BLaER1 (cell line): ENCODE data around the gene HSD17B12.
A peak's percentile ranks its signal among the peaks of the same experiment; 100 is the strongest.
"Not testable (repeated sequence)": the region's sequence is repeated elsewhere in the genome, so short reads cannot be mapped to it uniquely, and the experiment has no call there.

Experiments used
- H3K27ac ChIP-seq: shearing (Covaris generic); formaldehyde crosslinking; 2 replicates; pipeline ENCODE4 v1.8.1; 2022
- H3K27me3 ChIP-seq: shearing (Covaris generic); formaldehyde crosslinking; 2 replicates; pipeline ENCODE4 v1.8.1; 2022
- H3K36me3 ChIP-seq: shearing (Covaris generic); formaldehyde crosslinking; 2 replicates; pipeline ENCODE4 v1.8.1; 2022
- H3K4me1 ChIP-seq: shearing (Covaris generic); formaldehyde crosslinking; 2 replicates; pipeline ENCODE4 v1.8.1; 2022
- H3K4me2 ChIP-seq: shearing (Covaris generic); formaldehyde crosslinking; 2 replicates; pipeline ENCODE4 v1.8.1; 2022
- H3K4me3 ChIP-seq: shearing (Covaris generic); formaldehyde crosslinking; 2 replicates; pipeline ENCODE4 v1.8.1; 2022
- H3K9ac ChIP-seq: shearing (Covaris generic); formaldehyde crosslinking; 2 replicates; pipeline ENCODE4 v1.8.1; 2022
- H3K9me3 ChIP-seq: shearing (Covaris generic); formaldehyde crosslinking; 2 replicates; pipeline ENCODE4 v1.8.1; 2022
- H4K20me1 ChIP-seq: shearing (Covaris generic); formaldehyde crosslinking; 2 replicates; pipeline ENCODE4 v1.8.1; 2022
- Cebpa-rat ChIP-seq: shearing (Covaris generic); IDR thresholded peaks from 2 replicates; pipeline ENCODE4 v1.8.1; 2022

Gene HSD17B12

DNA sequence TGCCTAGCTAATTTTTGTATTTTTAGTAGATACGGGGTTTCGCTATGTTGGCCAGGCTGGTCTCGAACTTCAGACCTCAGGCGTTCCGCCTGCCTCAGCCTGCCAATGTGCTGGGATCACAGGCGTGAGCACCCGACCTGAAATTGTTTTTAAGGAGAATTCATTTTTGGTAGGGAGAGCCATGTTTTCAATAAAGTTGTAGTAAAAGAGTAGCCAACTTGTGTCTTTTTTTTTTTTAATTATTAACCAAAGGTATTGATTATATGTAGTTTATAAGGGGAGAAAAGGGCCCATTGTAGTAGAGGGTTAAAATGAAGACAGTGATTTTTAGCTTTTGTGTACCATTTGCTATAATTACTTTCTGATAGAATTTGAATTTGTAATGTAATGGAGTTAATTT is 31.6 kb upstream of the HSD17B12 start:
- Histone ChIP-seq H3K4me2 (no peak overlapping the region), H3K27me3 (no peaks in the 10 kb centered on the region), H3K36me3 (peaks cover 5% of the 10 kb centered on the region; the same call in 1 of the 2 replicates), H4K20me1 (no peaks in the 10 kb centered on the region), H3K9ac (no peak overlapping the region), H3K9me3 (no peaks in the 10 kb centered on the region), H3K4me1 (peaks cover 15% of the 10 kb centered on the region), H3K27ac (no peak overlapping the region), H3K4me3 (no peak overlapping the region)
- no peak for TF ChIP-seq Cebpa-rat

DNA sequence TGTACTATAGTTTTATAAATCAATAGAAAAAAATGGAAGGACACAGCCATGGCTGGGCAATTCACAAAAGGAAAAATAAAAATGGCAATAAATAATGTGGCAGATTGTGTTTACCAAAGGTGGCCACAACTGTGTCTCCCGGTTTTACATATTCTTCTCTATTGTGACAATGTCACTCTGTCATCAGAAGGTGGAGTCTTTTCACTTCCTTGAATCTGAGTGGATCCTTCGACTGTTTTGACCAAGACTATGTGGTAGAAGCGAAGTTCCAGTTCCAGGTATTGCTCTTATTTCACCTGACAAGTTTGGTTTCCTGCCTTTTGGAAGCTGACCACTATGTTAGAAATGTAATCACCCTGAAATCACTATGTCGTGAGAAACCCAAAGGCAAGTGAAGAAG is 31.0 kb upstream of the HSD17B12 start:
- Histone ChIP-seq H3K9ac (no peak overlapping the region), H3K27ac (no peak overlapping the region), H3K4me1 (peaks cover 15% of the 10 kb centered on the region), H3K4me3 (no peak overlapping the region), H3K4me2 (no peak overlapping the region), H3K36me3 (peaks cover 5% of the 10 kb centered on the region; the same call in 1 of the 2 replicates), H3K27me3 (no peaks in the 10 kb centered on the region), H4K20me1 (no peaks in the 10 kb centered on the region), H3K9me3 (no peaks in the 10 kb centered on the region)
- TF ChIP-seq Cebpa-rat, result no peak

DNA sequence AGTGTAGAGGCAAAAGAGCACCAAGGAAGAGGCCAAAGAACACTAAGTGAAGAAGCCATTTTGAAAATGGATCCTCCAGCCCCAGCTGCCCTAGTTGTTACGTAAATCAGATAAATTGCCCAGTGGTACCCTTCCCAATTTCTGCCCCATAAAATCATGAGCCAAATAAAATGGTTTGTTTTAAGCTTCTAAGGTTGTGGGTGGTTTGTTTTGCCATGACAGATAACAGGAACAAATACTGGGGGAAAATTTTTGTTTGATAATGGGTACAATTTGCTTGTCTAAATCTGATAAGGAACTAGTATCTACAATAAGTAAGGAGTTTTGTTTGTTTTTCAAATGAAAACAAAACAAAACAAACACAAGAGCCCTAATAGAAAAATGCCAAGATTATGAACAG is 30.6 kb upstream of the HSD17B12 start:
- Histone ChIP-seq H3K4me2 (no peak overlapping the region), H3K27me3 (no peaks in the 10 kb centered on the region), H3K27ac (no peak overlapping the region), H3K4me3 (no peak overlapping the region), H3K4me1 (peaks cover 11% of the 10 kb centered on the region), H3K9me3 (no peaks in the 10 kb centered on the region), H3K36me3 (peaks cover 5% of the 10 kb centered on the region; the same call in 1 of the 2 replicates), H3K9ac (no peak overlapping the region), H4K20me1 (no peaks in the 10 kb centered on the region)
- no peak for TF ChIP-seq Cebpa-rat

DNA sequence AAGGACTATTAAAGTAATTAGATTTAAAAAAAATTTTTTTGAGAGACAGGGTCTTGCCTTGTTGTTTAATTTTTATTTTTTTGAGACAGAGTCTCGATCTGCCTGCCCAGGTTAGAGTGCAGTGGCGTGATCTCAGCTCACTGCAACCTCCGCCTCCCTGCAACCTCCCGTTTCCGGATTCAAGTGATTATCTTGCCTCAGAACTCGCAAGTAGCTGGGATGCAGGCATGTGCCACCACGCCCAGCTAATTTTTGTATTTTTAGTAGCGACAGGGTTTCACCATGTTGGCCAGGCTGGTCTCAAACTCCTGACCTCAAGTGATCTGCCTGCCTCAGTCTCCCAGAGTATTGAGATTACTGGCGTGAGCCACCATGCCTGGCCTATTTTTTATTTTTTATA is 17.5 kb upstream of the HSD17B12 start:
- H3K27ac ChIP-seq, H3K36me3 ChIP-seq, H3K4me3 ChIP-seq, H3K27me3 ChIP-seq, H3K9me3 ChIP-seq, H3K4me2 ChIP-seq, H3K4me1 ChIP-seq, H3K9ac ChIP-seq, H4K20me1 ChIP-seq: not testable (repeated sequence)

DNA sequence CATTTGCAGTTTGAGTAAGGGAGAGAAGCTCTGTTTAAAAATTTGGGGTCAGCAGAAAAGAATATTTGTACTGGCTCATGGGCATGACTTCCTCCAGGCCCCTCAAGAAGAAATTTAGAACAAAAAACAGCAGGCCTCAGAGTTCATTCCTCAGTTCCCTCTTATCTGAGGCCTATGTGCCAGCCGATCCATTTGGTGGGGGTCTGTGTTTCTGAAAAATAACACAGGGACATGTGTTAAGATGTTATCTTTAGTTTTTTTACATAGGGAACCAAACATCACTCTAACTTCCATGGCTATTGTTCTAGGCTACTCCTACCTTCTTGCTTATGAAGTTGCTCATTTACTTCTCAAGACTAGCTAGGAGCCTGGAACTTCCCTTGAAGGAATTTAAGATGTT is 16.2 kb upstream of the HSD17B12 start:
- no peak overlapping the region for H3K4me2 ChIP-seq
- no peaks in the 10 kb centered on the region for H3K36me3 ChIP-seq
- no peak overlapping the region for H3K4me3 ChIP-seq
- no peak overlapping the region for H3K9ac ChIP-seq
- H3K4me1 ChIP-seq, result no peaks in the 10 kb centered on the region
- H3K9me3 ChIP-seq, result no peaks in the 10 kb centered on the region
- H4K20me1 ChIP-seq, result no peaks in the 10 kb centered on the region
- H3K27me3 ChIP-seq, result no peaks in the 10 kb centered on the region
- TF ChIP-seq Cebpa-rat, result no peak
- H3K27ac ChIP-seq, result no peak overlapping the region

DNA sequence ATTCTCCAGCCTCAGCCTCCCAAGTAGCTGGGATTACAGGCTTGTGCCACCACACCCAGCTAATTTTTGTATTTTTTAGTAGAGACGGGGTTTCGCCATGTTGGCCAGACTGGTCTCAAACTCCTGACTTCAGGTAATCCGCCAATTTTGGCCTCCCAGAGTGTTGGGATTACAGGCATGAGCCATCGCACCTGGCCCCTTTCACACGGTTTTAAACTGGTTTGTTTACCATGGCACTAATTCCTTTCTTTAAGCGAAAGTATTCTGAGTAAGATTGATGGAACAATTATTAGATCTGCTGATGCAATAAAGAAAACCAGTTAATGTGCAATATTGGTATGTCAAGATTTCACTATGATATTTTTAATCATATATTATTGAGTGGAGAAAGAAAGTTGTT is 9.3 kb upstream of the HSD17B12 start:
- not testable (repeated sequence) for H3K36me3 ChIP-seq, H3K9ac ChIP-seq, H3K4me3 ChIP-seq, H3K4me2 ChIP-seq, H4K20me1 ChIP-seq, H3K27me3 ChIP-seq, H3K4me1 ChIP-seq, H3K9me3 ChIP-seq, H3K27ac ChIP-seq

DNA sequence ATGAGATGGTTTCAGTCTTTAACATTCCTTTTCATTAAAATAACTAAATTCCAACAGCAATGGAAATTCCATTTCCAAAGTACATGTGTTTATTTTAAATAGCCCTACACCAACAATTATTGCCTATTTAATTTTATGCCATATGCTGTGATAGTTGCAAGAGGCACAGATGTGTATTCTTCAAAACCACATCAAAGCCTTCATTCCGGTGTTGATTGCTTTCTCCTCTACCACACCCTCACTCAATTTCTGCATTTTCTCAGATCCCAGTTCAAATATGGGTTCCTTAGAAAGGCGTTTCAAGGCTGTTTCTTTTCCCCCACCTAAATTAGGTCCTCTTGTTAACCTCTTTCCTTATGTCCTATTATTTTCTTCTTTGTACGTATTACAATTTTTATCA is 6.0 kb upstream of the HSD17B12 start:
- Histone ChIP-seq H3K9ac (no peak overlapping the region), H3K9me3 (no peaks in the 10 kb centered on the region), H3K4me2 (no peak overlapping the region), H3K4me3 (no peak overlapping the region), H3K27me3 (no peaks in the 10 kb centered on the region), H4K20me1 (no peaks in the 10 kb centered on the region), H3K36me3 (no peaks in the 10 kb centered on the region), H3K4me1 (peaks cover 6% of the 10 kb centered on the region), H3K27ac (no peak overlapping the region)
- no peak for TF ChIP-seq Cebpa-rat

DNA sequence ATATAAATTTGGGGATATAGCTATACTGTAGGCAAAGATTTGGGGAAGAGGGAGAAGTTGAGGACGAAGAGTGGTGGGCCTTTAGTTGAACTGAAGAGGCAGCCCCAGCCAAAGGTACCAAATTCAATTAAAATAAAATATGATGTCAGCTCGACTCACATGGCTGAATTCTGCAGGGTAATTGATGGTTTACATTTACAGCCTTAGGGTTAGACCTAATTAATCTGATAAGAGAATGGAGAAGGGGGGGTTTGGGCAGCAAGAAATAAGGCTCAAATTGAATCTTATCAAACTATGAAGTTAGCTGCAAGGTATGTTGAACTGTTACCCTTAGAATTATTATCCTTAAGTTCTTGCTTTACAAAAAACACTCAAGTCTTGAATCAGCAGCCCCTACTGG is 3.6 kb upstream of the HSD17B12 start:
- no peak overlapping the region for H3K4me3 ChIP-seq
- H3K9me3 ChIP-seq, result no peaks in the 10 kb centered on the region
- no peaks in the 10 kb centered on the region for H3K36me3 ChIP-seq

DNA sequence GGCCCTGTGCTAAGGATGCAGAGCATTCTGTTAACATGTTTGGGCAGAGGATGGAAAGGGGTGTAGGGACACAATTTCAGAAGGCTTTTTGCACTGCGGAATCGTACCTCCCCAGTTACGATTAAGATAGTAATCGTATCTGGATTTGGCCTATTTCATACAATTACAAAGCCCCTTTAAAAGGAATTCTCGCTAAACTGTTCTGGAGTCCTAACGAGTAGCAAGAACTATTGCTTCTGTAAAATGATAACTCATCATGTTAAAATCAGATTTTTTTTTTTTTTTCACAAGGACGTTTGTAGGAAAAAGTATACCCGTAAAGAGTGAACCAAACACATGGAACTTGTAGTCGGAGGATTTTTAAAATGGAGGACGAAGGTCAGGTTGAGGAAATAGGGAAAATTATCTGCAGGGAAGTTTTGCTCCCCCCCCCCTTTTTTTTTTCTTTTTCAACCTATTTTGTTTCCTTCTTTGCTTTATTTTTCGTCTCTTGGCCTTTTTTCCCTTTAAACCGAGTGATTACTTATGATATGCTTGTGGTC is 934 bp downstream of the HSD17B12 start:
- Histone ChIP-seq H3K9me3 (0 out of 2 replicates have a peak, but pooled peaks cover 7% of the 10 kb centered on the region), H3K27ac (peak overlapping the region; percentile 92)
- TF ChIP-seq Cebpa-rat, result no peak

More for the DNA sequence above, 3.6 kb upstream of the HSD17B12 start:
- no peak for TF ChIP-seq Cebpa-rat
- H3K27me3 ChIP-seq, result no peaks in the 10 kb centered on the region
- H3K4me2 ChIP-seq, result no peak overlapping the region
- H4K20me1 ChIP-seq, result no peaks in the 10 kb centered on the region
- H3K9ac ChIP-seq, result no peak overlapping the region
- H3K27ac ChIP-seq, result no peak overlapping the region
- peaks cover 12% of the 10 kb centered on the region for H3K4me1 ChIP-seq

DNA sequence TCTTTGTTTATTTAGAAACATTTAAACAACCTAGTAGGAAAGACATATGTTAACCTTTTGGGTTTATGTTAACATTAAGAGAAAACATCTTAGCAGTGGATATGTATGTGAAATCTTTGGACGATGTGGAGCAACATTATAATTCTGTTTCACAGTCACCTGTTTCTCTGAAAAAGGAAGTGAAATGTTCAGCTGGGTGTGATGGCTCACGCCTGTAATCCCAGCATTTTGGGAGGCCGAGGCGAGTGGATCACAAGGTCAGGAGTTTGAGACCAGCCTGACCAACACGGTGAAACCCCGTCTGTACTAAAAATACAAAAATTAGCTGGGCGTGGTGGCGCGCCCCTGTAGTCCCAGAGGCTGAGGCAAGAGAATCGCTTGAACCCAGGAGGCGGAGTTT is 1.5 kb downstream of the HSD17B12 start:
- Histone ChIP-seq H3K4me2 (peak overlapping the region; percentile 95), H3K4me3 (peak overlapping the region; percentile 87), H3K4me1 (peaks cover 41% of the 10 kb centered on the region), H3K36me3 (peaks cover 30% of the 10 kb centered on the region), H3K9ac (peak overlapping the region; percentile 92), H3K27ac (peak overlapping the region; percentile 92)
- not testable (repeated sequence) for H3K9me3 ChIP-seq, H3K27me3 ChIP-seq, H4K20me1 ChIP-seq

More for the DNA sequence above, 934 bp downstream of the HSD17B12 start:
- H3K9ac ChIP-seq, result peak overlapping the region; percentile 92
- H3K4me1 ChIP-seq, result peaks cover 39% of the 10 kb centered on the region
- H3K36me3 ChIP-seq, result peaks cover 26% of the 10 kb centered on the region
- H3K27me3 ChIP-seq, result no peaks in the 10 kb centered on the region
- peak overlapping the region; percentile 87 for H3K4me3 ChIP-seq
- H3K4me2 ChIP-seq, result peak overlapping the region; percentile 95
- 0 out of 2 replicates have a peak, but pooled peaks cover 7% of the 10 kb centered on the region for H4K20me1 ChIP-seq

DNA sequence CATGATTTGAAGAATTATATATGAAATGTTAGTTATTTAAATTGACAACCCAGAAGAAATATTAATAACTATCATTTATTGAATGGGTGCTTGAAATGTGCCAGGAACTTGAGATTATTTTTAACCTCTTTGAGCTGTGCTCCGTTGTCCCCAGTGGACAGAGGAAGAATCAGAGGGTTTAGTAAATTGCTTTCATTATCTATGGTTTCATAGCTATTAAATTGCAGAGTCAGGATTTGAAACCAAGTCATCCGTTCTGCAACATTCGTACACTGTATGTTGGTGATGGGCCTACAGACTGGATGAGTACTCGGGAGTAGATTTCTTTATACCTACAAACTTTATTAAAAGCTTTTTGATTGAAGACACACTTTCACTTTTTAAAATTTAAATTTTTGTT is 4.9 kb downstream of the HSD17B12 start:
- Histone ChIP-seq H3K4me1 (peaks cover 46% of the 10 kb centered on the region), H3K9ac (no peak overlapping the region), H3K27me3 (no peaks in the 10 kb centered on the region), H3K27ac (no peak overlapping the region), H3K4me3 (no peak overlapping the region), H3K4me2 (peak overlapping the region; percentile 0; the same call in 1 of the 2 replicates), H3K9me3 (peaks cover 17% of the 10 kb centered on the region; the same call in 1 of the 2 replicates), H4K20me1 (peaks cover 32% of the 10 kb centered on the region; the same call in 1 of the 2 replicates), H3K36me3 (peaks cover 55% of the 10 kb centered on the region)
- no peak for TF ChIP-seq Cebpa-rat
